ENCODE measurements around the gene WHRN. TPM values are rescaled to one million over a fixed set of nuclear protein-coding genes. Genes with fewer than 3 reads are reported as not detected.

The WHRN gene
- total and polyA plus RNA-seq, 2 of the 8 experiments (the other 6 are each of a cell fraction or from before 2014, with no cell fraction given): 4.4 to 7.7 TPM

GRCh38 chr9:114462791-114463190, 42.5 kb downstream of the WHRN start:
- Histone ChIP-seq H4K20me1 (replicated peaks in 1 of 2; ENCODE audit: control insufficient read depth in 1 of 2, insufficient read depth in 2 of 2, low read length in 2 of 2) (no peaks in the 10 kb centered on the region), H3K4me3 (ENCODE audit: extremely low read depth in 1 of 4, insufficient read depth in 2 of 4, low read depth in 3 of 4, low read length in 4 of 4) (no peak overlapping the region), H4K91ac (replicated peaks; ENCODE audit: insufficient read length, low read length) (no peak overlapping the region), H2AK5ac (ENCODE audit: low read depth, low read length) (no peak overlapping the region), H3K4ac (replicated peaks; ENCODE audit: insufficient read length, low read depth, low read length) (no peak overlapping the region), H3K4me2 (ENCODE audit: insufficient read depth in 1 of 2, low read depth in 2 of 2, low read length in 2 of 2) (no peak overlapping the region), H3K4me1 (replicated peaks in 1 of 4; ENCODE audit: control insufficient read depth in 3 of 4, insufficient read depth in 4 of 4, low read length in 3 of 4) (peaks cover 5 to 17% (median 10%) of the 10 kb centered on the region in 4 experiments; a peak in 5 of 7 replicates), H3K79me1 (ENCODE audit: low read depth, low read length) (no peaks in the 10 kb centered on the region), H4K8ac (ENCODE audit: extremely low read depth, insufficient read depth, low read length) (no peak overlapping the region), H2BK120ac (replicated peaks; ENCODE audit: low read depth, low read length) (no peak overlapping the region), H2BK15ac (ENCODE audit: low read length) (no peak overlapping the region), H3K79me2 (ENCODE audit: control insufficient read depth in 1 of 2, insufficient read depth in 2 of 2, low read length in 2 of 2) (no peaks in the 10 kb centered on the region), H3K9me3 (ENCODE audit: insufficient read depth in 2 of 2, low read depth in 1 of 2, low read length in 1 of 2) (no peaks in the 10 kb centered on the region), H3K56ac (replicated peaks; ENCODE audit: insufficient read length, low read depth, low read length) (no peak overlapping the region), H3K14ac (ENCODE audit: insufficient read length) (no peak overlapping the region), H3K18ac (ENCODE audit: extremely low read depth, low read length) (no peak overlapping the region), H3K36me3 (ENCODE audit: control insufficient read depth in 2 of 4, insufficient read depth in 4 of 4, low read length in 3 of 4) (no peaks in the 10 kb centered on the region), H2BK12ac (ENCODE audit: low read depth, low read length) (no peak overlapping the region), H3K23me2 (ENCODE audit: low read depth, low read length) (no peaks in the 10 kb centered on the region), H2BK5ac (ENCODE audit: low read depth, low read length) (no peak overlapping the region), H4K5ac (ENCODE audit: insufficient read length, low read depth, low read length) (no peak overlapping the region), H3K23ac (ENCODE audit: insufficient read length) (no peak overlapping the region), H3K9ac (replicated peaks in 1 of 4; ENCODE audit: extremely low read depth in 1 of 4, low read depth in 3 of 4, low read length in 3 of 4) (no peak overlapping the region), H2AFZ (ENCODE audit: low read length) (no peak overlapping the region), H3K27ac (ENCODE audit: low read depth, low read length) (no peak overlapping the region), H2BK20ac (ENCODE audit: low read length) (no peak overlapping the region), H3K27me3 (replicated peaks in 1 of 4; ENCODE audit: control insufficient read depth in 3 of 4, extremely low read depth in 1 of 4, insufficient read depth in 3 of 4, low read length in 3 of 4) (no peaks in the 10 kb centered on the region)
- POLR2A ChIA-PET (ENCODE audit: partially characterized antibody): interaction anchor here (1.6 kb wide), 1 partner anchor 10 kb away, joined by 3 read pairs; no protein-coding TSS in a partner anchor
- CTCF ChIA-PET (ENCODE audit: partially characterized antibody): interaction anchor here (0.7 to 2.2 kb wide), 8 partner anchors 12 to 86 kb away, joined by 3 to 9 read pairs (median 4); no protein-coding TSS in a partner anchor
- no peak for FAIRE-seq
- WGBS, 2 experiments (ENCODE audit: extremely low coverage in 1 of 2, insufficient coverage in 1 of 2, insufficient read length in 1 of 2, insufficient replicate concordance in 2 of 2, low coverage in 1 of 2, low lambda C conversion rate in 2 of 2, missing lambda C conversion rate in 1 of 2): 88% methylated on average over 5 of the region's 5 CpGs; no CpG with 5 or more reads in 1 of the 2 experiments
- TF ChIP-seq CEBPB (IDR thresholded peaks at IDR 0.05; ENCODE audit: low read depth, low read length) (no peak), SP1 (IDR thresholded peaks at IDR 0.05; ENCODE audit: low read depth, low read length) (no peak)
- DNase-seq (ENCODE audit: low read depth in 1 of 2, low spot score in 2 of 2): no peak

Measured in H1 (cell line).